Measurements from ENCODE around the gene SDK2. TPM values are rescaled to one million over a fixed set of nuclear protein-coding genes. Genes with fewer than 3 reads are reported as not detected.

The SDK2 gene
- total and polyA plus RNA-seq, 2 of the 8 experiments (the other 6 are each of a cell fraction or from before 2014, with no cell fraction given): 3.9 to 4.1 TPM

GRCh38 chr17:73604476-73604875, 39.8 kb downstream of the SDK2 start (continued):
- TF ChIP-seq YY1 (IDR thresholded peaks at IDR 0.05; ENCODE audit: low read depth, low read length): no peak
- no peak for TF ChIP-seq ZNF274 (IDR thresholded peaks at IDR 0.05; ENCODE audit: borderline replicate concordance, extremely low read depth, low read length)
- TF ChIP-seq ATF3 (IDR thresholded peaks at IDR 0.05; ENCODE audit: insufficient read depth, low read depth, low read length): no peak
